ENCODE data around the gene SLC35G1.

The SLC35G1 gene

GRCh38 chr10:93947055-93947454, 53.3 kb downstream of the SLC35G1 start:
- in situ Hi-C loops (cut with HindIII; ENCODE audit: low sequenced_read_pairs): no loop called here

- in situ Hi-C loops (cut with HindIII; ENCODE audit: low sequenced_read_pairs): no loop called here
Measured at GRCh38 chr10:93947524-93947923, 53.7 kb downstream of the SLC35G1 start.

DNA sequence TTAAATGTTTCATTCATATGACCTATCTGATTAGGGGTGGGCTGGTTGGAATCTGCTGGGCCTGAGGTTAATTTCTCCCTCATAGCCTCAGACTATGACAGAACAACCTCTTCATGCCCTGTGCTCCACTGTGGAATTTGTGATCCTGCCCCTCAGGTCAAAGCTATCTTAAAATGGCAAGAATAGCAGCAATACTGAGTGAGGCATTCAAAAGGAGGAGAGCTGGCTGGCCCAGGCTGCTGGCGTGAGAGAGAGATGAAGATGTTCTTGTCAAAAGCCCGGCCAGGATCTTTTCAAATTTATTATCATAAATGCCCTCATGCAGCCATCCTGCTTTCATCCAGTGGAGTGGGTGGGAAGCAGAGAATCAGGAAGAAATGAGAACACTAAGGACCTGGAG, 58.1 kb downstream of the SLC35G1 start:
- in situ Hi-C loops (cut with HindIII; ENCODE audit: low sequenced_read_pairs): loop anchor here (25.0 kb wide), 1 partner anchor 185 kb away; no protein-coding TSS in a partner anchor

Measured in DLD1 (cell line).